Measurements from ENCODE around the gene TMEM140.

- TF ChIP-seq CTCF (IDR thresholded peaks at IDR 0.05) (no peak), POLR2A (IDR thresholded peaks at IDR 0.05) (no peak)
Measured at GRCh38 chr7:135179321-135179925, 31.6 kb downstream of the TMEM140 start.
